HG03520 (cell line): ENCODE data around the gene LPGAT1.
A peak's percentile ranks its signal among the peaks of the same experiment; 100 is the strongest.
"Not testable (repeated sequence)": the region's sequence is repeated elsewhere in the genome, so short reads cannot be mapped to it uniquely, and the experiment has no call there.

Experiments
- ATAC-seq: cut with Tn5 transposase; IDR thresholded peaks from one replicate; pipeline ENCODE4 v1.9.1; 2021; ENCODE audit warnings: mild to moderate bottlenecking, moderate library complexity; ENCODE audit not compliant: unreplicated experiment

LPGAT1 gene

GRCh38 chr1:211736351-211736915 is 94.1 kb downstream of the LPGAT1 start:
- no peak for ATAC-seq

GRCh38 chr1:211735208-211736170 is 95.1 kb downstream of the LPGAT1 start:
- ATAC-seq, result no peak

- no peak for ATAC-seq
These were observed 95.8 kb downstream of the LPGAT1 start for GRCh38 chr1:211734791-211735190.

GRCh38 chr1:211734359-211734758 is 96.2 kb downstream of the LPGAT1 start:
- ATAC-seq, result no peak

DNA sequence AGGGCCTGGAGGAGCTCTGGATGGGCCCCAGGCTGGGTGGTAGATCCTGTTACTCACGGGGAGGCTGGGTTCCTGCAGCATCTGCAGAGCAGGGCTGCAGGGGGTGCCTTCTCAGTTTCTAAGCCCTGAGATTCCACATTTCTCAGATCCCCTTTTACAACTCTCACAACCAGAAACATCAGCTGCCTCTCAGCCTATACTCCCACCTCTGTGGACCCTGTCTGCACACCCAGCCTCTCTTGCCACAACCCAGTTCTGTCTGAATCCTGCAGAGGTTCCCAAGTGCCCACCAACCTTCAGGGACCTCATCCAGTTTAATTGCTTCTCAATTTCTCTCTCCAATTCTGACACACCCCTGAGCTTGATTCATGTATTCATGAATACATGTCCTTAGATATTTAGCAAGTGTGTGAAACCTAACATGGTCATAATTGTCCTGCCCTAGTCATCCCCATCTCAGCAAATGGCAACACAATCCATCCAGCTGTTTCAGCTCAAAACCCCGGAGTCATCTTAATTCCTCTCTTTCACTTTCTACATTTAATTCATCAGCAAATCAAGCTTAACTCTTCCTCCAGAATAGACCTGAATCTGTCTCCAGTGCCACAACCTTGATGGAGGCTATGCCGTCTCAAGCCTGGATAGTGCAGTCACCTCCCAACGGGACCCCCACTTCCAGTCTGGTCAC is 98.1 kb downstream of the LPGAT1 start:
- ATAC-seq, result peak; percentile 71

DNA sequence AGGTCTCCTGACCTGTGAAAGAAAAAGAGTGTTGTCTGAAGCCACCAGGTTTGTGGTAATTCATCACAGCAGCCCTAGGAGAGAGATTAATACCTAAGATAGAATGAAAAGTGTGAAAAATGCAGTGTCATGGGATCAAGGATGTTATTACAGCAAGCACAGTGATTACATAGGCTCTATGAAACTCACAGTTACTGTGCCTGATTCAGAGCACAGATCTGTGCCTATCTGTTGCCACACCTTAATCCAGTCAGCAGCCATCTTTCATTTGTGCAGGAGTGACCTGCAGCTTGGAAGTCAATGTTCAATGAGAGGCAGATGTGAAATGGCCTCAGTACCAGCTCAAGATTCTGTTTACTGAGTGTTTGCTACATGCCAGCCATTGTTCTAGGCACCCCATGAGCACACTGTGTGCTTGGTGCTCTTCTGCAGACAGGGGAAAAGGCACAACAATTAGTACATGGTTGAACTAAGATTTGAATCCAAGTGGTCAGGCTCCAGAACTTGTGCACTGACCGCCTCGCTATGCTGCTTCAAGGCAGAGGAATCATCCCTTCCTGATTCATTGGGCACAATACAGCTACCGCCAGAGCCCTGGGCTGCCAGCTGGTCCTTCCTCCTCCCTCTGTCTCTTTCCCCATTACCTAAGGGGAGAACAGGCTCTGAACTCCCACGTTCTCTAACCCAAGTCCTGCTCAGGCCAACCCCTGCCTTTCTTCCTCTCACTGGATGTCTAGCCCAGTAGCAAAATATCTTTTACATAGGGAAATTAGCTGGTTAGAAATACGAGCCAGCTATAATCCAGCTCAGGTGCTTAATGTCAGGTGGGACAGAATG is 98.9 kb downstream of the LPGAT1 start:
- ATAC-seq, result no peak

DNA sequence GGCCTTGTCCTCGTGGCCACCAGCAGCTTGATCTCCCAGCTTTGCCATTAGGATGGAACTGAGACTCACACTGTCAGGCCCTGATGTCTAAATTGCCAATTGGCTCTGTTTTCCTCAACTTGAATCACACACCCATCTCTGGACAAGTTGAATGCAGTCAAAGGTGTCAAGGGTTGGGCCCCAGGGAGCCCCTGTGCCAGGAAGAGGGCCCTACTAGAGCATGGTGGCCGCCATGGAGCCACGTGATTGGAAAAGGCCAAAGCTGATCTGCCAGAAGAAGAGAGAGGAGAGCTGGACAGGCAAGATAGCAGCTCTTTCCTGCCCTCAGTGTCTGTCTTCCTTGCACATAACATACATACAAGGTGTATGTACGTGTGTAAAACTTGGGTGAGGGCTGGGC is 100.2 kb downstream of the LPGAT1 start:
- ATAC-seq, result no peak

DNA sequence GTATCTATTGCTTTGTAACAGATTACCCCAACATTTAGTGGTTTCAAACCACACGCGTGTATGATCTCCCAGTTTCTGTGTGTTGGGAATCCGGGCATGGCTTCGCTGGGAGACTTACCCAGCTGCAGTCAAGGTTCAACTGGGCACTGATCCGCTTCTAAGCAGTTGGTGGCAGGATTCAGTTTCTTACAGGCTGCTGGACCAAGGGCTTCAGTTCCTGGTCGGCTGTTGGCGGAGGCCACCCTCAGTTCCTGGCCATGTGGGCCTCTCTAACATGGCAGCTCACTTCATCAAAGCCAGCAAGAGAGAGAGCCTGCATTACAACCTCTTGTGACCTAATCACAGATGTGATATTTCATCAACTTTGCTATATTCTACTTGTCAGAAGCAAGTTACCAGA is 101.3 kb downstream of the LPGAT1 start:
- no peak for ATAC-seq

GRCh38 chr1:211726467-211726995 is 104.0 kb downstream of the LPGAT1 start:
- ATAC-seq, result no peak

DNA sequence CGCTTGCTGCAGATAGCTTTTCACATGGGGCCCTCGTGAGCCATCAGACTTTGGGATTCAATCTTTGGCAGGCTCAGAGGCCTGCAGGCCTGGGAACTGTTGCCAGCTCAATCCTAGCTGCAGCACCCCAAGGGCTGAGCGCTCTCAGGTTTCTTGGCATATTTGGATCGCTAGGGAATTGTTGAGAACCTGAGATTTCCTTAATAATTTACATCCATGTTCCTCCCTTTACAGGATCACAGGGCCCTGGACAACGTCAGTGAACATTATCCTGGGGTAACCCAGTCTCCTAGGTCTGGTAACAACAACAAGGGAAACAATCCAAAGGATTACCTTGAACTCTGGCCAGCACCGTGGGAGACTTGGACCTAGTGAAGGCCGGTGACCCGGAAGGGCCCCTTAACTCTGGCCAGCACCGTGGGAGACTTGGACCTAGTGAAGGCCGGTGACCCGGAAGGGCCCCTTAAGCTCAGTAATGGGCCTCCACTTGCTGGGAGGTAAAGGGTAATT is 105.8 kb downstream of the LPGAT1 start:
- no peak for ATAC-seq

- no peak for ATAC-seq
These were observed 107.3 kb downstream of the LPGAT1 start for GRCh38 chr1:211723273-211723672.

GRCh38 chr1:211722277-211723175 is 108.0 kb downstream of the LPGAT1 start:
- ATAC-seq, result no peak

GRCh38 chr1:211716555-211716954 is 114.0 kb downstream of the LPGAT1 start:
- not testable (repeated sequence) for ATAC-seq

DNA sequence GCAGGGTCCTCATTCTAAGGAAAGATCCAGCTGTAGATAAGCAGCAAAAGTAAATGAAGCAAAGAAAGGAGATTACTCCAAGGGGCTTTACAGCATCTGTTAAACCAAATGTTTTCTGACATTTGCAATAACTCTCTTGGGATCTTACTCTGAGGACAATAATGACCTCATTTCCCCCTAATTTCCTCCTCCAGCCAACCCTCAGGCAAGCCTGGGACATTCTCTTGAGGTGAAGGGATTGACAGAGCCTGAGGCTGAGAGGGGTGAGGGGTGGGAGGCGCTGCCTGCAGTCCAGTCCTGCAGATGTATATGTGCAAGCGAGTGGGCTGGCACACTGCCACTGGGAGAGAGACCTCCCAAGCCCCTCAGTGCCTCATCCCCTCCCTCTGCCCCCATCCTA is 114.6 kb downstream of the LPGAT1 start:
- ATAC-seq, result no peak

GRCh38 chr1:211714154-211714553 is 116.4 kb downstream of the LPGAT1 start:
- no peak for ATAC-seq

DNA sequence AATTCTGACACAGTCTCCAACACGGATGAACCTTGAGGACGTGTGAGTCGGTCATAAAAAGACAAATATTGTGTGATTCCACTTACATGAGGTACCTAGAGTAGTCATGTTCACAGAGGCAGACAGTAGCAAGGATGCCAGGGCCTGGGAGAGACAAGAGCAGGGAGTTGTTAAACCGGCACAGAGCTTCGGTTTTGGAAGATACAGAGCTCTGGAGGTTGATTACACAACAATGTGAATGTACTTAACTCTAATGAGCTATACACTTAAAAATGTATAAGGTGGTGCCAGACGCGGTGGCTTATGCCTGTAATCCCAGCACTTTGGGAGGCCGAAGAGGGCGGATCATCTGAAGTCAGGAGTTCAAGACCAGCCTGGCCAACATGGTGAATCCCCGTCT is 117.3 kb downstream of the LPGAT1 start:
- ATAC-seq, result no peak

DNA sequence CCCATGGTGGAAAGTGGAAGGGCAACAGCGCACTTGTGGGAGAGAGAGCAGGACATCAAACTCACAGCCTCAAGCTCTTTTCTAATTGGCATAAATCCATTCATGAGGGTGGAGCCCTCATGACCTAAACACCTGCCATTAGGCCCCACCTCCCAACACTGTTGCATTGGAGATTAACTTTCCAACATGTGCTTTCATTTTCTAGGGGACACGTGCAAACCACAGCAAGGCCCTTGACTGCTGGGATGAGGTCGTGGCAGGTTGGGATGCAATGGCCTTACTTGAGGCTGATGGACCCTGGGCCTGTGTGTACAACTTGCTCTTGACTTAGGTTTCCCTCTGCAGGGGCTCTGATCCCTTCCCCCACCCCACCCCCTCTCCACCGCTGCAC is 119.3 kb downstream of the LPGAT1 start:
- no peak for ATAC-seq

DNA sequence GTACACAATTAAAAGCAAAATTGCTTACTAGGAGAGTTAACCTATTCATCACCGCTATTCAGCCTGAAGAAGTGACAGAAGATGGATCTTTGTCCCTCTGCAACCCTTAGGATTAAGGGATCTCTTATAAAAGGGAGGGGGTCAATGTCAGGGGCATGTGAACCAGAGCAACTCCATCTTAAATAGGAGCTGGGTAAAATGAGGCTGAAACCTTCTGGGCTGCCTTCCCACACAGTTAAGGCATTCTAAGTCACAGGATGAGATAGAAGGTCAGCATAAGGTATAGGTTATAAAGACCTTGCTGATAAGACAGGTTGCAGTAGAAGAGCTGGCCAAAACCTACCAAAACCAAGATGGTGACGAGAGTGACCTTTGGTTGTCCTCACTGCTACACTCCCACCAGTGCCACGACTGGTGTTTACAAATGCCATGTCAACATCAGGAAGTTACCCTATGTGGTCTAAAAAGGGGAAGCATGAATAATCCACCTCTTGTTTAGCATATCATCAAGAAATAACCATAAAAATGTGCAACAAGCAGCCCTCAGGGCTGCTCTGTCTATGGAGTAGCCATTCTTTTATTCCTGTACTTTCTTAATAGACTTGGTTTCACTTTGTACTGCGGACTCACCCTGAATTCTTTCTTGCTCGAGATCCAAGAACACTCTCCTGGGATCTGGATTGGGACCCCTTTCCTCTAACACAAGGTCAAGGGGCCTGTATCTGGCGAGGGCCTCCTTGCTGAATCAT is 119.8 kb downstream of the LPGAT1 start:
- no peak for ATAC-seq

DNA sequence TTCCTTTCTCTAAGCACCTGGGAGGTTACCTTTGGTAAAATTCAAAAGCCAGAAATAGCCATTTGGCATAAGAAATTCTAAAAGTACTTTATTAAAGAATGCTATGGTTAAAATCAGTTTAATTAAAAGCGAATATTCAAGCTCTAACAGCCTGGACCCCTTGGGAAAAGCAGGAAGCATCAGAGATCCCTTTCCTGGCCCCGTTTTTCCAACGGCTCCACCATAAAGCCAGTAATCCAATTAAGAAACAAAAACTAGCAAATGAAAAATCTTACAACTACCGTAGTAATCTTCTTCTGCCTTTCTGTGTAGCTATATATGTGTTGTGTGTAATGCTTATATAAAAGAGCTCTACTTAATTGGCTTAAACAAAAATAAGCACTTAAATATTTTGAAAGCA is 121.6 kb downstream of the LPGAT1 start:
- no peak for ATAC-seq
